Astrocyte (in vitro differentiated cells and primary cell): ENCODE data around the gene RIMS4. TPM values are rescaled to one million over a fixed set of nuclear protein-coding genes. Genes with fewer than 3 reads are reported as not detected.

Experiments used
- DNase-seq: peaks from one replicate; pipeline ENCODE4 v3.0.0-alpha.2; 2010; ENCODE audit warnings: low read depth
- FAIRE-seq: peaks from 2 replicates; lab custom pipeline; 2011; peaks lifted over from hg19 to GRCh38; lab: Jason Lieb, UNC
- H2AFZ ChIP-seq: 2 replicates; pipeline ENCODE4 v1.6.0; 2012; ENCODE audit warnings: low read depth, low read length, inconsistent platforms
- H3K27ac ChIP-seq: 2 replicates; pipeline ENCODE4 v1.5.1; 2011; ENCODE audit warnings: low read depth, low read length, inconsistent platforms
- H3K27me3 ChIP-seq: 2 replicates; pipeline ENCODE4 v1.6.0; 2011; ENCODE audit warnings: low read length, inconsistent platforms; ENCODE audit not compliant: insufficient read depth
- H3K36me3 ChIP-seq: 2 replicates; pipeline ENCODE4 v1.5.1; 2011; ENCODE audit warnings: low read length, inconsistent platforms; ENCODE audit not compliant: insufficient read depth
- H3K4me1 ChIP-seq: 2 replicates; pipeline ENCODE4 v1.5.1; 2011; ENCODE audit warnings: low read length, inconsistent platforms; ENCODE audit not compliant: insufficient read depth
- H3K4me2 ChIP-seq: 2 replicates; pipeline ENCODE4 v1.6.0; 2012; ENCODE audit warnings: low read length, inconsistent platforms
- H3K4me3 ChIP-seq: 2 replicates; pipeline ENCODE4 v1.5.1; 2011; ENCODE audit warnings: low read depth, mild to moderate bottlenecking, low read length, inconsistent platforms; ENCODE audit not compliant: insufficient read depth
- H3K79me2 ChIP-seq: 2 replicates; pipeline ENCODE4 v1.6.0; 2012; ENCODE audit warnings: mild to moderate bottlenecking, low read length, inconsistent platforms; ENCODE audit not compliant: insufficient read depth
- H3K9ac ChIP-seq: 2 replicates; pipeline ENCODE4 v1.6.0; 2012; ENCODE audit warnings: mild to moderate bottlenecking, low read length, inconsistent platforms
- H3K9me3 ChIP-seq: 2 replicates; pipeline ENCODE4 v1.5.1; 2012; ENCODE audit warnings: low read depth, mild to moderate bottlenecking, low read length, inconsistent platforms; ENCODE audit not compliant: insufficient read depth
- H4K20me1 ChIP-seq: 2 replicates; pipeline ENCODE4 v1.6.0; 2012; ENCODE audit warnings: low read length, inconsistent platforms; ENCODE audit not compliant: insufficient read depth
- H3K27ac Mint-ChIP-seq: one replicate; pipeline ENCODE4 v1.8.0; 2021; ENCODE audit warnings: mild to moderate bottlenecking, mixed read lengths; ENCODE audit not compliant: unreplicated experiment
- H3K27me3 Mint-ChIP-seq: one replicate; pipeline ENCODE4 v1.8.0; 2021; ENCODE audit warnings: low read depth, mixed read lengths; ENCODE audit not compliant: unreplicated experiment
- H3K36me3 Mint-ChIP-seq: one replicate; pipeline ENCODE4 v1.8.0; 2021; ENCODE audit warnings: low read depth, mixed read lengths; ENCODE audit not compliant: unreplicated experiment
- H3K4me1 Mint-ChIP-seq: one replicate; pipeline ENCODE4 v1.8.0; 2021; ENCODE audit warnings: low read depth, mixed read lengths; ENCODE audit not compliant: unreplicated experiment
- H3K4me3 Mint-ChIP-seq: one replicate; pipeline ENCODE4 v1.8.0; 2021; ENCODE audit warnings: mild to moderate bottlenecking, moderate library complexity, mixed read lengths; ENCODE audit not compliant: unreplicated experiment
- H3K9me3 Mint-ChIP-seq: one replicate; pipeline ENCODE4 v1.8.0; 2021; ENCODE audit warnings: mild to moderate bottlenecking, mixed read lengths; ENCODE audit not compliant: unreplicated experiment
- EZH2 ChIP-seq: IDR thresholded peaks from 2 replicates; pipeline ENCODE4 v1.6.1; 2012; ENCODE audit warnings: mild to moderate bottlenecking, low read length, inconsistent platforms; ENCODE audit not compliant: insufficient read depth
- total RNA-seq: library from RNA; stranded (reverse); gene quantifications from 2 replicates; pipeline ENCODE4 v1.2.1, GENCODE V29; 2021
- TF ChIP-seq, protein P1 (sequence below): IDR thresholded peaks from 2 replicates; pipeline ENCODE4 v1.5.1; 2011; ENCODE audit warnings: low read depth, mild to moderate bottlenecking, inconsistent platforms, low read length, moderate library complexity; ENCODE audit not compliant: insufficient read depth

Gene RIMS4
- total RNA-seq, 1 donor from 2014 or later: 0.48 TPM

DNA sequence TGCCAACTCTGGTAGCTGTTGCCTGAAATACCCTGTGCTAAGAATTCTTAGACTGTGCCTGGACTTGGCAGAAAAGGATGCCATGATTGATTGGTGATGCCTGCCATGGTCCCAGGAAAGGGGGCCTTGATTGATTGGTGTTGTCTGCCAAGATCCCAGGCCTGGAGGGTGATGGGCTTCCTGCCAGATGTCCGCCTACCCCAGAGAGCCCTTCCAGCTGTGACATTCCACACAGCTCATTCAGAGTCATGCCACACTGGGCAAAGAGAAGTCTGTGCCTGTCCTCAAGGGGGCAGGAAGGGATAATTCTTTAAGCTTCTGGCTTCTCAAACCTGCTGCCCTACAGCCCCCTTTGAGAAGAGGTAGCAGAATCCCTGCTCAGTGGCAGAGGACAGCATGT lies 24.6 kb downstream of the RIMS4 start:
- Histone ChIP-seq H3K4me1 (no peaks in the 10 kb centered on the region), H3K36me3 (no peaks in the 10 kb centered on the region), H4K20me1 (no peaks in the 10 kb centered on the region), H3K27me3 (peaks cover 3% of the 10 kb centered on the region), H3K4me3 (no peak overlapping the region), H2AFZ (no peak overlapping the region), H3K79me2 (no peaks in the 10 kb centered on the region), H3K9ac (no peak overlapping the region), H3K27ac (no peak overlapping the region), H3K9me3 (no peaks in the 10 kb centered on the region), H3K4me2 (no peak overlapping the region)
- Mint-ChIP-seq H3K4me3 (no peak overlapping the region), H3K4me1 (no peaks in the 10 kb centered on the region), H3K36me3 (no peaks in the 10 kb centered on the region), H3K27ac (no peak overlapping the region), H3K9me3 (no peaks in the 10 kb centered on the region), H3K27me3 (peaks cover 41% of the 10 kb centered on the region)
- FAIRE-seq (no peak), DNase-seq (no peak)
- no peak for TF ChIP-seq EZH2
- TF ChIP-seq, protein P1, sequence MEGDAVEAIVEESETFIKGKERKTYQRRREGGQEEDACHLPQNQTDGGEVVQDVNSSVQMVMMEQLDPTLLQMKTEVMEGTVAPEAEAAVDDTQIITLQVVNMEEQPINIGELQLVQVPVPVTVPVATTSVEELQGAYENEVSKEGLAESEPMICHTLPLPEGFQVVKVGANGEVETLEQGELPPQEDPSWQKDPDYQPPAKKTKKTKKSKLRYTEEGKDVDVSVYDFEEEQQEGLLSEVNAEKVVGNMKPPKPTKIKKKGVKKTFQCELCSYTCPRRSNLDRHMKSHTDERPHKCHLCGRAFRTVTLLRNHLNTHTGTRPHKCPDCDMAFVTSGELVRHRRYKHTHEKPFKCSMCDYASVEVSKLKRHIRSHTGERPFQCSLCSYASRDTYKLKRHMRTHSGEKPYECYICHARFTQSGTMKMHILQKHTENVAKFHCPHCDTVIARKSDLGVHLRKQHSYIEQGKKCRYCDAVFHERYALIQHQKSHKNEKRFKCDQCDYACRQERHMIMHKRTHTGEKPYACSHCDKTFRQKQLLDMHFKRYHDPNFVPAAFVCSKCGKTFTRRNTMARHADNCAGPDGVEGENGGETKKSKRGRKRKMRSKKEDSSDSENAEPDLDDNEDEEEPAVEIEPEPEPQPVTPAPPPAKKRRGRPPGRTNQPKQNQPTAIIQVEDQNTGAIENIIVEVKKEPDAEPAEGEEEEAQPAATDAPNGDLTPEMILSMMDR: no peak

DNA sequence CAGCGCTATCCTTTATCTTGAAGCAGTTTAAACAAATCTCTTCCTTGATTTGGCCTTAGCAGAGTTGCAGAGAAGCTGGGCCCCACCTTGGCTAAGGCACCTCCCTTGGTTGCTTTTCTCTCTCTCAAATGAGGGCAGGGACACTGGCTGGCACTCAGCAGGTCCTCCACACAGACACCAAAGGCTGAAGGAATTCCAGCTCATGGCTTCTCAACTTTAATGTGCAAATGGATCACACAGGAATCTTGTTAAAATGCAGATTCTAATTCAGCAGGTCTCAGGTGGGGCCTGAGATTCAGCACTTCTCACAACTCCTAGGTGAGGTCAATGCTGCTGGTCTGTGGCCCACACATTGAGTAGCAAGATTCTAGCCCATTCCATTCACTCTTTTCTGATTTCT lies 25.7 kb downstream of the RIMS4 start:
- no peaks in the 10 kb centered on the region for H3K79me2 ChIP-seq
- no peak for TF ChIP-seq EZH2
- TF ChIP-seq, protein P1: no peak
- no peak for FAIRE-seq
- no peak for DNase-seq
- no peaks in the 10 kb centered on the region for H3K36me3 Mint-ChIP-seq
- no peak overlapping the region for H3K27ac Mint-ChIP-seq
- H3K9me3 ChIP-seq: no peaks in the 10 kb centered on the region
- no peaks in the 10 kb centered on the region for H3K36me3 ChIP-seq
- no peak overlapping the region for H3K4me3 ChIP-seq
- H4K20me1 ChIP-seq: no peaks in the 10 kb centered on the region
- H3K27me3 Mint-ChIP-seq: peaks cover 32% of the 10 kb centered on the region
- no peaks in the 10 kb centered on the region for H3K4me1 ChIP-seq
- no peak overlapping the region for H2AFZ ChIP-seq
- H3K4me1 Mint-ChIP-seq: no peaks in the 10 kb centered on the region
- peaks cover 3% of the 10 kb centered on the region for H3K27me3 ChIP-seq
- H3K4me2 ChIP-seq: no peak overlapping the region
- H3K9ac ChIP-seq: no peak overlapping the region
- H3K27ac ChIP-seq: no peak overlapping the region
- no peaks in the 10 kb centered on the region for H3K9me3 Mint-ChIP-seq
- H3K4me3 Mint-ChIP-seq: no peak overlapping the region

DNA sequence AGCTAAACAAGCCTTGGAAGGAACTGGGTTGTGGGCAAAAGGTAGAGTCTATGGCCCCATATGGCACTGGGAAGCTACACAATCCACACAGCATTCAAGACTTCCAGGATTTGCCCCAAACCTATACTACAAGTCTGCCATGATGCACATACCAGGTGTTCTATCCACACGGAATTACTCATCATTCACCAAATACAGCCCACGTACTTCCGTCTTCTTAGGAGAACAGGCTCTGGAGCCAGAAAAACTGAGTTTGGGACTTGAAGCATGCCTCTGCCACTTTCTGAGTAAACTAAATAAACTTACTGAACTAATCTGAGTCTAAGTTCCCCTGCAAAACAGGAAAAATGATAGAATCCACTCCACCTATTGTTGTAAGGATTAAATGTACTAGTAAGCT lies 28.6 kb downstream of the RIMS4 start:
- Histone ChIP-seq H3K27me3 (peaks cover 3% of the 10 kb centered on the region), H2AFZ (no peak overlapping the region), H3K9ac (no peak overlapping the region), H3K4me2 (no peak overlapping the region), H3K36me3 (no peaks in the 10 kb centered on the region), H3K4me1 (no peaks in the 10 kb centered on the region), H3K79me2 (no peaks in the 10 kb centered on the region), H3K4me3 (no peak overlapping the region), H3K9me3 (no peaks in the 10 kb centered on the region), H3K27ac (no peak overlapping the region), H4K20me1 (no peaks in the 10 kb centered on the region)
- no peak for FAIRE-seq
- Mint-ChIP-seq H3K9me3 (no peaks in the 10 kb centered on the region), H3K36me3 (no peaks in the 10 kb centered on the region), H3K4me3 (no peak overlapping the region), H3K27me3 (peaks cover 27% of the 10 kb centered on the region), H3K27ac (no peak overlapping the region), H3K4me1 (no peaks in the 10 kb centered on the region)
- TF ChIP-seq EZH2: no peak
- TF ChIP-seq, protein P1: no peak
- DNase-seq: no peak
